HEK293 (cell line): ENCODE measurements around the gene LCN6.

Experiments used
- CTCF ChIA-PET: fragments of 350-600 bp; formaldehyde crosslinking; extraction: SDS; loops from one replicate; lab custom pipeline; 2021; ENCODE audit warnings: antibody characterized with exemption; lab: Yijun Ruan, JAX
- POLR2A ChIA-PET: fragments of 300-600 bp; formaldehyde crosslinking; extraction: SDS; loops from one replicate; lab custom pipeline; 2020; ENCODE audit warnings: antibody characterized with exemption, inconsistent platforms; lab: Yijun Ruan, JAX
- H3K27ac ChIP-seq: fragments of 200-500 bp; sonication (Bioruptor generic); 2 replicates; pipeline ENCODE4 v1.5.1; 2014; ENCODE audit warnings: low read depth, low read length, control low read depth, inconsistent platforms; ENCODE audit errors: extremely low read depth
- H3K36me3 ChIP-seq, 2 experiments: fragments of 200-500 bp in 1 of 2; sonication (Bioruptor generic) in 1 of 2; 1 replicate in 1 of 2; 2 replicates in 1 of 2; pipeline ENCODE4 v1.5.1; 2014 to 2017; ENCODE audit warnings: inconsistent platforms in 2 of 2, low read length in 2 of 2; ENCODE audit not compliant: control insufficient read depth in 2 of 2, insufficient read depth in 1 of 2
- H3K4me1 ChIP-seq: fragments of 200-500 bp; sonication (Bioruptor generic); 2 replicates; pipeline ENCODE4 v1.5.1; 2014; ENCODE audit warnings: mild to moderate bottlenecking, low read length, inconsistent platforms; ENCODE audit not compliant: control insufficient read depth, insufficient read depth
- H3K4me3 ChIP-seq: 2 replicates; pipeline ENCODE4 v1.5.1; 2011; ENCODE audit warnings: low read depth, mild to moderate bottlenecking, control low read depth, low read length, moderate library complexity
- H3K9me3 ChIP-seq: fragments of 200-500 bp; sonication (Bioruptor generic); 2 replicates; pipeline ENCODE4 v1.5.1; 2014; ENCODE audit warnings: low read depth, low read length, inconsistent platforms; ENCODE audit not compliant: control insufficient read depth, insufficient read depth
- FEZF1 ChIP-seq: fragments of 450-650 bp; formaldehyde crosslinking; IDR thresholded peaks from 2 replicates; pipeline ENCODE4 v1.5.1; 2016; ENCODE audit warnings: missing biosample characterization, missing genetic modification characterization
- GFI1B ChIP-seq: fragments of 450-650 bp; formaldehyde crosslinking; IDR thresholded peaks from 2 replicates; pipeline ENCODE4 v1.5.1; 2016; ENCODE audit warnings: missing biosample characterization, missing genetic modification characterization
- KLF16 ChIP-seq: fragments of 450-650 bp; formaldehyde crosslinking; IDR thresholded peaks from 2 replicates; pipeline ENCODE4 v1.5.1; 2017; ENCODE audit warnings: missing biosample characterization, missing genetic modification characterization
- SP7 ChIP-seq: fragments of 450-650 bp; formaldehyde crosslinking; IDR thresholded peaks from 2 replicates; pipeline ENCODE4 v1.5.1; 2016; ENCODE audit warnings: missing biosample characterization, missing genetic modification characterization
- ZBTB1 ChIP-seq: fragments of 450-650 bp; formaldehyde crosslinking; IDR thresholded peaks from 2 replicates; pipeline ENCODE4 v1.5.1; 2016; ENCODE audit warnings: missing biosample characterization, missing genetic modification characterization
- ZBTB48 ChIP-seq: fragments of 450-650 bp; formaldehyde crosslinking; IDR thresholded peaks from 2 replicates; pipeline ENCODE4 v1.5.1; 2016; ENCODE audit warnings: missing biosample characterization, missing genetic modification characterization
- ZEB2 ChIP-seq: fragments of 450-650 bp; formaldehyde crosslinking; IDR thresholded peaks from 2 replicates; pipeline ENCODE4 v1.5.1; 2016; ENCODE audit warnings: missing biosample characterization, missing genetic modification characterization
- ZNF335 ChIP-seq: fragments of 450-650 bp; formaldehyde crosslinking; conservative IDR thresholded peaks from 2 replicates; pipeline ENCODE4 v1.5.1; 2016; ENCODE audit warnings: missing biosample characterization, missing genetic modification characterization
- ZNF521 ChIP-seq: fragments of 450-650 bp; formaldehyde crosslinking; IDR thresholded peaks from 2 replicates; pipeline ENCODE4 v1.5.1; 2017; ENCODE audit warnings: missing biosample characterization, mild to moderate bottlenecking, missing genetic modification characterization
- ZNF560 ChIP-seq: fragments of 450-650 bp; formaldehyde crosslinking; IDR thresholded peaks from 2 replicates; pipeline ENCODE4 v1.5.1; 2017; ENCODE audit warnings: missing biosample characterization, missing genetic modification characterization, borderline replicate concordance
- ZNF561 ChIP-seq: fragments of 450-650 bp; IDR thresholded peaks from 2 replicates; pipeline ENCODE4 v1.5.1; 2018; ENCODE audit warnings: missing biosample characterization, missing genetic modification characterization, borderline replicate concordance
- ZNF76 ChIP-seq: fragments of 450-650 bp; formaldehyde crosslinking; IDR thresholded peaks from 2 replicates; pipeline ENCODE4; 2016; ENCODE audit warnings: low read depth, missing biosample characterization, missing genetic modification characterization, borderline replicate concordance
- ZSCAN16 ChIP-seq: fragments of 450-650 bp; formaldehyde crosslinking; IDR thresholded peaks from 2 replicates; pipeline ENCODE4 v1.5.1; 2016; ENCODE audit warnings: missing biosample characterization, missing genetic modification characterization
- ZSCAN30 ChIP-seq: fragments of 450-650 bp; IDR thresholded peaks from 2 replicates; pipeline ENCODE4 v1.5.1; 2018; ENCODE audit warnings: missing biosample characterization, mild to moderate bottlenecking, missing genetic modification characterization, moderate library complexity
- ZXDB ChIP-seq: fragments of 450-650 bp; formaldehyde crosslinking; IDR thresholded peaks from 2 replicates; pipeline ENCODE4 v1.5.1; 2016; ENCODE audit warnings: missing biosample characterization, missing genetic modification characterization
- TF ChIP-seq, protein P1 (sequence below): fragments of 450-650 bp; formaldehyde crosslinking; IDR thresholded peaks from 2 replicates; pipeline ENCODE4 v1.5.1; 2017; ENCODE audit warnings: missing biosample characterization, missing genetic modification characterization
- TF ChIP-seq, protein P2 (sequence below): sonication (generic); formaldehyde crosslinking; IDR thresholded peaks from 2 replicates; pipeline ENCODE4 v1.8.1; 2022; ENCODE audit warnings: mild to moderate bottlenecking, moderate library complexity, missing genetic modification reagents
- TF ChIP-seq, protein P3 (sequence below): fragments of 450-650 bp; formaldehyde crosslinking; IDR thresholded peaks from 2 replicates; pipeline ENCODE4 v1.5.1; 2016; ENCODE audit warnings: missing biosample characterization, missing genetic modification characterization
- TF ChIP-seq, protein P4 (sequence below): IDR thresholded peaks from 2 replicates; pipeline ENCODE4 v1.6.1; 2011; ENCODE audit warnings: mild to moderate bottlenecking, low read depth, low read length, borderline replicate concordance

Gene LCN6

DNA sequence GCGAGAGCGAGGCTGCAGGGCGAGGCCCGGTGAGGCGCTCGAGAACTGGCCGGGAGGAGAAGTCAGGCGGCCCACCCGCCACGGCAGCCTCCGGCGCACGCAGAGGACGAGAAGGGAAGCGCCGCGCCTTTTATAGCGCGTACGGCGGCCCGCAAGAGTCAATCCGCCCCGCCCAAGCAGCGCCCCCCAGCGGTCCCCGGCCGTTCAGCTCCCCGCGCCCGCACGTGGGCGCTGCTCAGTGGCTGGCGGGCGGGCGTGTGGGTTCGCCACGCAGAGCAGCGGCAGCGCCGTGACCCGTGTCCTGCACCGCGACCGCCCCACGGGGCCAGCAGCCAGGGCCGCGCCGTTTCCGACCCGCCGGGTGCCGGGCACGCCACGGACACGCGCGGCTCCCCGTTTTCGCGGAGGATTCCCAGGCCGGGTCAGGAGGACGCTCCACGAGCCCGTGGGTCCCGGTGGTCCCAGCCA lies 20.2 kb downstream of the LCN6 start (continued):
- no peak for TF ChIP-seq ZNF560 (tag by site-specific recombination)
- TF ChIP-seq ZNF521 (tag by site-specific recombination): no peak
- peak; percentile 79 for TF ChIP-seq ZNF76 (tag by site-specific recombination)
- TF ChIP-seq, protein P1, sequence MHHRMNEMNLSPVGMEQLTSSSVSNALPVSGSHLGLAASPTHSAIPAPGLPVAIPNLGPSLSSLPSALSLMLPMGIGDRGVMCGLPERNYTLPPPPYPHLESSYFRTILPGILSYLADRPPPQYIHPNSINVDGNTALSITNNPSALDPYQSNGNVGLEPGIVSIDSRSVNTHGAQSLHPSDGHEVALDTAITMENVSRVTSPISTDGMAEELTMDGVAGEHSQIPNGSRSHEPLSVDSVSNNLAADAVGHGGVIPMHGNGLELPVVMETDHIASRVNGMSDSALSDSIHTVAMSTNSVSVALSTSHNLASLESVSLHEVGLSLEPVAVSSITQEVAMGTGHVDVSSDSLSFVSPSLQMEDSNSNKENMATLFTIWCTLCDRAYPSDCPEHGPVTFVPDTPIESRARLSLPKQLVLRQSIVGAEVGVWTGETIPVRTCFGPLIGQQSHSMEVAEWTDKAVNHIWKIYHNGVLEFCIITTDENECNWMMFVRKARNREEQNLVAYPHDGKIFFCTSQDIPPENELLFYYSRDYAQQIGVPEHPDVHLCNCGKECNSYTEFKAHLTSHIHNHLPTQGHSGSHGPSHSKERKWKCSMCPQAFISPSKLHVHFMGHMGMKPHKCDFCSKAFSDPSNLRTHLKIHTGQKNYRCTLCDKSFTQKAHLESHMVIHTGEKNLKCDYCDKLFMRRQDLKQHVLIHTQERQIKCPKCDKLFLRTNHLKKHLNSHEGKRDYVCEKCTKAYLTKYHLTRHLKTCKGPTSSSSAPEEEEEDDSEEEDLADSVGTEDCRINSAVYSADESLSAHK (tag by site-specific recombination): peak; percentile 71; the same call in 1 of the 2 replicates
- TF ChIP-seq FEZF1 (tag by site-specific recombination): no peak
- peak; percentile 94 for TF ChIP-seq KLF16 (tag by site-specific recombination)
- TF ChIP-seq, protein P2, sequence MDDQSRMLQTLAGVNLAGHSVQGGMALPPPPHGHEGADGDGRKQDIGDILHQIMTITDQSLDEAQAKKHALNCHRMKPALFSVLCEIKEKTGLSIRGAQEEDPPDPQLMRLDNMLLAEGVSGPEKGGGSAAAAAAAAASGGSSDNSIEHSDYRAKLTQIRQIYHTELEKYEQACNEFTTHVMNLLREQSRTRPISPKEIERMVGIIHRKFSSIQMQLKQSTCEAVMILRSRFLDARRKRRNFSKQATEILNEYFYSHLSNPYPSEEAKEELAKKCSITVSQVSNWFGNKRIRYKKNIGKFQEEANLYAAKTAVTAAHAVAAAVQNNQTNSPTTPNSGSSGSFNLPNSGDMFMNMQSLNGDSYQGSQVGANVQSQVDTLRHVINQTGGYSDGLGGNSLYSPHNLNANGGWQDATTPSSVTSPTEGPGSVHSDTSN (CRISPR knock-in tag): peak; percentile 86; the same call in 1 of the 2 replicates
- TF ChIP-seq ZBTB1 (tag by site-specific recombination): peak; percentile 25; the same call in 1 of the 2 replicates

DNA sequence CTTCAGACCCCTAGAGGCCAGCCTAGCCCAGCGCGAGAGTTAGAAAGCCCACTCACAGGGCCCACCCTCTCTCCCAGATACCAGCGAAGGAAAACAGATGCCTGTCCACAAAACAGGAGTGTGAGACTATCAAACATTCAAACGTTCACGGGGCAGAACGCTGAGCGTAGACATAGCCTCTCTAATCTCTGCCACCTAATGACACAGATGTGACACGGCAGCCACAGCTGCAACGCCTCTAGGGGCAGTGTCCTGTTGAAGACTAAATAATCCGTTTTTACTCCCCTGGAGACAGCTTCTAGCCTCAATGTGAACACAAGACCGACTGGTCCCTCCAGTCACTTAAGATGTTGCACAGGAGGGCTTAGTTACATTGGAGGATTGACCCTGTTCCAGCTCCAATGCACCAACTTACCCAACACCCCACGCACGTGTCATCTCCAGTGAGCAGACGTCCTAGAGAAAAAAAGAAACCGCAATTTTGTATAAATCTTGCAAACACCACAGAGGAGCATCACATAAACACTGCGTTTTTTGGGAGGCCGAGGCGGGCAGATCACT lies 21.6 kb downstream of the LCN6 start:
- H3K36me3 ChIP-seq: peaks cover 0 to 53% of the 10 kb centered on the region in 2 experiments; a peak in 2 of 3 replicates
- ChIA-PET POLR2A (interaction anchor here (0.6 to 4.0 kb wide), 17 partner anchors 8 to 756 kb away, joined by 3 to 79 read pairs (median 8); partner anchors contain the start of genes DIPK1B and LCN6), CTCF (interaction anchor here (0.6 to 3.9 kb wide), 13 partner anchors 11 to 316 kb away, joined by 3 to 14 read pairs (median 4); partner anchors contain the start of genes ENTR1 and PMPCA)
- no peaks in the 10 kb centered on the region; the same call in 1 of the 2 replicates for H3K4me1 ChIP-seq
- H3K9me3 ChIP-seq: no peaks in the 10 kb centered on the region
- peak overlapping the region; percentile 71; the same call in 1 of the 2 replicates for H3K27ac ChIP-seq
- H3K4me3 ChIP-seq: peak overlapping the region; percentile 59
- TF ChIP-seq ZSCAN16 (no peak), GFI1B (0 out of 2 replicates have a peak, but pooled peaks have one; percentile 30), ZSCAN30 (tag by site-specific recombination) (0 out of 2 replicates have a peak, but pooled peaks have one; percentile 26), ZNF335 (tag by site-specific recombination) (no peak), ZXDB (tag by site-specific recombination) (0 out of 2 replicates have a peak, but pooled peaks have one; percentile 6), SP7 (tag by site-specific recombination) (peak; percentile 16; the same call in 1 of the 2 replicates), ZNF561 (tag by site-specific recombination) (peak; percentile 56; the same call in 1 of the 2 replicates), ZEB2 (peak; percentile 57; the same call in 1 of the 2 replicates), ZBTB48 (tag by site-specific recombination) (0 out of 2 replicates have a peak, but pooled peaks have one; percentile 11)
- TF ChIP-seq, protein P1 (tag by site-specific recombination): peak; percentile 90
- TF ChIP-seq, protein P3, sequence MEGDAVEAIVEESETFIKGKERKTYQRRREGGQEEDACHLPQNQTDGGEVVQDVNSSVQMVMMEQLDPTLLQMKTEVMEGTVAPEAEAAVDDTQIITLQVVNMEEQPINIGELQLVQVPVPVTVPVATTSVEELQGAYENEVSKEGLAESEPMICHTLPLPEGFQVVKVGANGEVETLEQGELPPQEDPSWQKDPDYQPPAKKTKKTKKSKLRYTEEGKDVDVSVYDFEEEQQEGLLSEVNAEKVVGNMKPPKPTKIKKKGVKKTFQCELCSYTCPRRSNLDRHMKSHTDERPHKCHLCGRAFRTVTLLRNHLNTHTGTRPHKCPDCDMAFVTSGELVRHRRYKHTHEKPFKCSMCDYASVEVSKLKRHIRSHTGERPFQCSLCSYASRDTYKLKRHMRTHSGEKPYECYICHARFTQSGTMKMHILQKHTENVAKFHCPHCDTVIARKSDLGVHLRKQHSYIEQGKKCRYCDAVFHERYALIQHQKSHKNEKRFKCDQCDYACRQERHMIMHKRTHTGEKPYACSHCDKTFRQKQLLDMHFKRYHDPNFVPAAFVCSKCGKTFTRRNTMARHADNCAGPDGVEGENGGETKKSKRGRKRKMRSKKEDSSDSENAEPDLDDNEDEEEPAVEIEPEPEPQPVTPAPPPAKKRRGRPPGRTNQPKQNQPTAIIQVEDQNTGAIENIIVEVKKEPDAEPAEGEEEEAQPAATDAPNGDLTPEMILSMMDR (tag by site-specific recombination): peak; percentile 96
- TF ChIP-seq, protein P4, sequence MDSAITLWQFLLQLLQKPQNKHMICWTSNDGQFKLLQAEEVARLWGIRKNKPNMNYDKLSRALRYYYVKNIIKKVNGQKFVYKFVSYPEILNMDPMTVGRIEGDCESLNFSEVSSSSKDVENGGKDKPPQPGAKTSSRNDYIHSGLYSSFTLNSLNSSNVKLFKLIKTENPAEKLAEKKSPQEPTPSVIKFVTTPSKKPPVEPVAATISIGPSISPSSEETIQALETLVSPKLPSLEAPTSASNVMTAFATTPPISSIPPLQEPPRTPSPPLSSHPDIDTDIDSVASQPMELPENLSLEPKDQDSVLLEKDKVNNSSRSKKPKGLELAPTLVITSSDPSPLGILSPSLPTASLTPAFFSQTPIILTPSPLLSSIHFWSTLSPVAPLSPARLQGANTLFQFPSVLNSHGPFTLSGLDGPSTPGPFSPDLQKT: no peak
